SK-N-SH treated with all-trans-retinoic acid at 6 μM for 48 hours (cell line): Measurements from ENCODE around the gene OTOG.

Source experiments
- ATAC-seq: fragments of 200-7000 bp; cut with Tn5 transposase; 3 replicates; pipeline ENCODE4 v1.9.1; 2020; ENCODE audit warnings: mild to moderate bottlenecking, moderate library complexity
- ARNTL ChIP-seq: fragments of 450-650 bp; formaldehyde crosslinking; IDR thresholded peaks from 2 replicates; pipeline ENCODE4 v1.5.0; 2020; ENCODE audit warnings: low read depth, mild to moderate bottlenecking, moderate library complexity, borderline replicate concordance
- CSDC2 ChIP-seq: fragments of 250-450 bp; sonication (Bioruptor Pico); IDR thresholded peaks from 2 replicates; pipeline ENCODE4 v1.5.0; 2020; ENCODE audit warnings: mild to moderate bottlenecking, moderate library complexity
- GLIS3 ChIP-seq: fragments of 250-450 bp; sonication (Bioruptor Pico); IDR thresholded peaks from 2 replicates; pipeline ENCODE4 v1.5.0; 2020; ENCODE audit warnings: mild to moderate bottlenecking, moderate library complexity
- ISL1 ChIP-seq: fragments of 250-450 bp; sonication (Bioruptor Pico); IDR thresholded peaks from 2 replicates; pipeline ENCODE4 v2.1.2; 2022; ENCODE audit warnings: mild to moderate bottlenecking, moderate library complexity
- PPARA ChIP-seq: fragments of 250-450 bp; sonication (Bioruptor Pico); IDR thresholded peaks from 2 replicates; pipeline ENCODE4 v1.5.0; 2020; ENCODE audit warnings: mild to moderate bottlenecking, borderline replicate concordance
- RARB ChIP-seq: fragments of 250-450 bp; sonication (Bioruptor Pico); IDR thresholded peaks from 2 replicates; pipeline ENCODE4 v1.8.0; 2021; ENCODE audit warnings: mild to moderate bottlenecking, moderate library complexity
- SNAI2 ChIP-seq: fragments of 250-450 bp; sonication (Bioruptor Pico); IDR thresholded peaks from 2 replicates; pipeline ENCODE4 v1.5.0; 2020; ENCODE audit warnings: mild to moderate bottlenecking, moderate library complexity
- TCF4 ChIP-seq: fragments of 250-450 bp; sonication (Bioruptor Pico); IDR thresholded peaks from 2 replicates; pipeline ENCODE4 v1.8.0; 2021; ENCODE audit warnings: mild to moderate bottlenecking, moderate library complexity, borderline replicate concordance
- TOX ChIP-seq: fragments of 250-450 bp; sonication (Bioruptor Pico); IDR thresholded peaks from 2 replicates; pipeline ENCODE4 v1.8.0; 2021; ENCODE audit warnings: mild to moderate bottlenecking, moderate library complexity, borderline replicate concordance
- ZC3H10 ChIP-seq: fragments of 250-450 bp; sonication (Bioruptor Pico); IDR thresholded peaks from 2 replicates; pipeline ENCODE4 v1.5.1; 2021; ENCODE audit warnings: mild to moderate bottlenecking, moderate library complexity
- ZFP3 ChIP-seq: fragments of 250-450 bp; sonication (Bioruptor Pico); IDR thresholded peaks from 2 replicates; pipeline ENCODE4 v1.5.0; 2020; ENCODE audit warnings: mild to moderate bottlenecking, moderate library complexity
- ZFP30 ChIP-seq: fragments of 450-650 bp; formaldehyde crosslinking; IDR thresholded peaks from 2 replicates; pipeline ENCODE4 v1.5.0; 2022; ENCODE audit warnings: mild to moderate bottlenecking, moderate library complexity
- ZNF565 ChIP-seq: fragments of 450-650 bp; formaldehyde crosslinking; conservative IDR thresholded peaks from 2 replicates; pipeline ENCODE4 v1.5.0; 2020; ENCODE audit warnings: low read depth, mild to moderate bottlenecking, moderate library complexity
- ZNF70 ChIP-seq: fragments of 450-650 bp; formaldehyde crosslinking; IDR thresholded peaks from 2 replicates; pipeline ENCODE4 v1.5.0; 2020; ENCODE audit warnings: mild to moderate bottlenecking, moderate library complexity
- ZNF8 ChIP-seq: fragments of 450-650 bp; formaldehyde crosslinking; IDR thresholded peaks from 2 replicates; pipeline ENCODE4 v1.5.0; 2020; ENCODE audit warnings: mild to moderate bottlenecking, moderate library complexity
- TF ChIP-seq, protein P1 (sequence below): fragments of 250-450 bp; sonication (Bioruptor Pico); IDR thresholded peaks from 2 replicates; pipeline ENCODE4 v1.5.1; 2020; ENCODE audit warnings: low read depth, mild to moderate bottlenecking, moderate library complexity
- TF ChIP-seq, protein P2 (sequence below): fragments of 250-450 bp; sonication (Bioruptor Pico); IDR thresholded peaks from 2 replicates; pipeline ENCODE4 v1.5.1; 2021; ENCODE audit warnings: mild to moderate bottlenecking, moderate library complexity
- TF ChIP-seq, protein P3 (sequence below): fragments of 250-450 bp; sonication (Bioruptor Pico); IDR thresholded peaks from 2 replicates; pipeline ENCODE4 v1.5.0; 2020; ENCODE audit warnings: mild to moderate bottlenecking, moderate library complexity
- TF ChIP-seq, protein P4 (sequence below): fragments of 250-450 bp; sonication (Bioruptor Pico); IDR thresholded peaks from 2 replicates; pipeline ENCODE4 v1.8.0; 2021; ENCODE audit warnings: low read depth, mild to moderate bottlenecking, moderate library complexity, borderline replicate concordance
- TF ChIP-seq, protein P5 (sequence below): fragments of 250-450 bp; sonication (Bioruptor Pico); IDR thresholded peaks from 2 replicates; pipeline ENCODE4 v1.8.0; 2020; ENCODE audit warnings: mild to moderate bottlenecking, moderate library complexity, borderline replicate concordance

The OTOG gene

DNA sequence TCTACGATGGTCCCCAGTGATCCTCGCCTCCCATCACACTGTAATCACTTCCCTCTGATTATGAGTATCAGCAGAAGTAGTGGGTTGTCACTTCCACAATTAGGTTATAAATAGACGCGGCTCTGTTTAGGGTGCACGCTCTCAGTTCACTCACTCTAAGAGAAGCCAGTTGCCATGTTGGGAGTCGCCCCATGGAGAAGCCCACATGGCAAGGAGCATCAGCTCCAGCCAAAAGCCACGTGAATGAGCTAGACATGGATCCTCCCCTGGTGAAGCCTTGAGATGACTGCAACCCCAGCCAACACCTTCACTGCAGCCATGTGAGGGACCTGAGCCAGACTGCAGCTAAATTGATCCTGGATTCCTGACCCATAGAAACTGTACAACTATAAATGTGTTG, 145.9 kb downstream of the OTOG start:
- ATAC-seq = no peak
- TF ChIP-seq ISL1 (CRISPR knock-in tag) = no peak
- TF ChIP-seq, protein P1, sequence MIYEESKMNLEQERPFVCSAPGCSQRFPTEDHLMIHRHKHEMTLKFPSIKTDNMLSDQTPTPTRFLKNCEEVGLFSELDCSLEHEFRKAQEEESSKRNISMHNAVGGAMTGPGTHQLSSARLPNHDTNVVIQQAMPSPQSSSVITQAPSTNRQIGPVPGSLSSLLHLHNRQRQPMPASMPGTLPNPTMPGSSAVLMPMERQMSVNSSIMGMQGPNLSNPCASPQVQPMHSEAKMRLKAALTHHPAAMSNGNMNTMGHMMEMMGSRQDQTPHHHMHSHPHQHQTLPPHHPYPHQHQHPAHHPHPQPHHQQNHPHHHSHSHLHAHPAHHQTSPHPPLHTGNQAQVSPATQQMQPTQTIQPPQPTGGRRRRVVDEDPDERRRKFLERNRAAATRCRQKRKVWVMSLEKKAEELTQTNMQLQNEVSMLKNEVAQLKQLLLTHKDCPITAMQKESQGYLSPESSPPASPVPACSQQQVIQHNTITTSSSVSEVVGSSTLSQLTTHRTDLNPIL = no peak
- TF ChIP-seq ZNF70 (CRISPR knock-in tag) = no peak
- no peak for TF ChIP-seq ZFP30 (CRISPR knock-in tag)
- no peak for TF ChIP-seq CSDC2 (CRISPR knock-in tag)
- TF ChIP-seq ZC3H10 (CRISPR knock-in tag) = no peak
- no peak for TF ChIP-seq TCF4 (CRISPR knock-in tag)
- TF ChIP-seq, protein P2, sequence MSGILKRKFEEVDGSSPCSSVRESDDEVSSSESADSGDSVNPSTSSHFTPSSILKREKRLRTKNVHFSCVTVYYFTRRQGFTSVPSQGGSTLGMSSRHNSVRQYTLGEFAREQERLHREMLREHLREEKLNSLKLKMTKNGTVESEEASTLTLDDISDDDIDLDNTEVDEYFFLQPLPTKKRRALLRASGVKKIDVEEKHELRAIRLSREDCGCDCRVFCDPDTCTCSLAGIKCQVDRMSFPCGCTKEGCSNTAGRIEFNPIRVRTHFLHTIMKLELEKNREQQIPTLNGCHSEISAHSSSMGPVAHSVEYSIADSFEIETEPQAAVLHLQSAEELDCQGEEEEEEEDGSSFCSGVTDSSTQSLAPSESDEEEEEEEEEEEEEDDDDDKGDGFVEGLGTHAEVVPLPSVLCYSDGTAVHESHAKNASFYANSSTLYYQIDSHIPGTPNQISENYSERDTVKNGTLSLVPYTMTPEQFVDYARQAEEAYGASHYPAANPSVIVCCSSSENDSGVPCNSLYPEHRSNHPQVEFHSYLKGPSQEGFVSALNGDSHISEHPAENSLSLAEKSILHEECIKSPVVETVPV (CRISPR knock-in tag) = no peak
- TF ChIP-seq, protein P3, sequence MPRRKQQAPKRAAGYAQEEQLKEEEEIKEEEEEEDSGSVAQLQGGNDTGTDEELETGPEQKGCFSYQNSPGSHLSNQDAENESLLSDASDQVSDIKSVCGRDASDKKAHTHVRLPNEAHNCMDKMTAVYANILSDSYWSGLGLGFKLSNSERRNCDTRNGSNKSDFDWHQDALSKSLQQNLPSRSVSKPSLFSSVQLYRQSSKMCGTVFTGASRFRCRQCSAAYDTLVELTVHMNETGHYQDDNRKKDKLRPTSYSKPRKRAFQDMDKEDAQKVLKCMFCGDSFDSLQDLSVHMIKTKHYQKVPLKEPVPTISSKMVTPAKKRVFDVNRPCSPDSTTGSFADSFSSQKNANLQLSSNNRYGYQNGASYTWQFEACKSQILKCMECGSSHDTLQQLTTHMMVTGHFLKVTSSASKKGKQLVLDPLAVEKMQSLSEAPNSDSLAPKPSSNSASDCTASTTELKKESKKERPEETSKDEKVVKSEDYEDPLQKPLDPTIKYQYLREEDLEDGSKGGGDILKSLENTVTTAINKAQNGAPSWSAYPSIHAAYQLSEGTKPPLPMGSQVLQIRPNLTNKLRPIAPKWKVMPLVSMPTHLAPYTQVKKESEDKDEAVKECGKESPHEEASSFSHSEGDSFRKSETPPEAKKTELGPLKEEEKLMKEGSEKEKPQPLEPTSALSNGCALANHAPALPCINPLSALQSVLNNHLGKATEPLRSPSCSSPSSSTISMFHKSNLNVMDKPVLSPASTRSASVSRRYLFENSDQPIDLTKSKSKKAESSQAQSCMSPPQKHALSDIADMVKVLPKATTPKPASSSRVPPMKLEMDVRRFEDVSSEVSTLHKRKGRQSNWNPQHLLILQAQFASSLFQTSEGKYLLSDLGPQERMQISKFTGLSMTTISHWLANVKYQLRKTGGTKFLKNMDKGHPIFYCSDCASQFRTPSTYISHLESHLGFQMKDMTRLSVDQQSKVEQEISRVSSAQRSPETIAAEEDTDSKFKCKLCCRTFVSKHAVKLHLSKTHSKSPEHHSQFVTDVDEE (CRISPR knock-in tag) = no peak
- TF ChIP-seq, protein P4, sequence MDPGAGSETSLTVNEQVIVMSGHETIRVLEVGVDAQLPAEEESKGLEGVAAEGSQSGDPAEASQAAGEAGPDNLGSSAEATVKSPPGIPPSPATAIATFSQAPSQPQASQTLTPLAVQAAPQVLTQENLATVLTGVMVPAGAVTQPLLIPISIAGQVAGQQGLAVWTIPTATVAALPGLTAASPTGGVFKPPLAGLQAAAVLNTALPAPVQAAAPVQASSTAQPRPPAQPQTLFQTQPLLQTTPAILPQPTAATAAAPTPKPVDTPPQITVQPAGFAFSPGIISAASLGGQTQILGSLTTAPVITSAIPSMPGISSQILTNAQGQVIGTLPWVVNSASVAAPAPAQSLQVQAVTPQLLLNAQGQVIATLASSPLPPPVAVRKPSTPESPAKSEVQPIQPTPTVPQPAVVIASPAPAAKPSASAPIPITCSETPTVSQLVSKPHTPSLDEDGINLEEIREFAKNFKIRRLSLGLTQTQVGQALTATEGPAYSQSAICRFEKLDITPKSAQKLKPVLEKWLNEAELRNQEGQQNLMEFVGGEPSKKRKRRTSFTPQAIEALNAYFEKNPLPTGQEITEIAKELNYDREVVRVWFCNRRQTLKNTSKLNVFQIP (CRISPR knock-in tag) = no peak
- TF ChIP-seq, protein P5, sequence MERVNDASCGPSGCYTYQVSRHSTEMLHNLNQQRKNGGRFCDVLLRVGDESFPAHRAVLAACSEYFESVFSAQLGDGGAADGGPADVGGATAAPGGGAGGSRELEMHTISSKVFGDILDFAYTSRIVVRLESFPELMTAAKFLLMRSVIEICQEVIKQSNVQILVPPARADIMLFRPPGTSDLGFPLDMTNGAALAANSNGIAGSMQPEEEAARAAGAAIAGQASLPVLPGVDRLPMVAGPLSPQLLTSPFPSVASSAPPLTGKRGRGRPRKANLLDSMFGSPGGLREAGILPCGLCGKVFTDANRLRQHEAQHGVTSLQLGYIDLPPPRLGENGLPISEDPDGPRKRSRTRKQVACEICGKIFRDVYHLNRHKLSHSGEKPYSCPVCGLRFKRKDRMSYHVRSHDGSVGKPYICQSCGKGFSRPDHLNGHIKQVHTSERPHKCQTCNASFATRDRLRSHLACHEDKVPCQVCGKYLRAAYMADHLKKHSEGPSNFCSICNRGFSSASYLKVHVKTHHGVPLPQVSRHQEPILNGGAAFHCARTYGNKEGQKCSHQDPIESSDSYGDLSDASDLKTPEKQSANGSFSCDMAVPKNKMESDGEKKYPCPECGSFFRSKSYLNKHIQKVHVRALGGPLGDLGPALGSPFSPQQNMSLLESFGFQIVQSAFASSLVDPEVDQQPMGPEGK = no peak
- TF ChIP-seq GLIS3 = no peak
- TF ChIP-seq ZNF565 = no peak
- TF ChIP-seq TOX = no peak
- TF ChIP-seq ZFP3 (CRISPR knock-in tag) = no peak
- TF ChIP-seq, all 23 proteins: peak for 0

DNA sequence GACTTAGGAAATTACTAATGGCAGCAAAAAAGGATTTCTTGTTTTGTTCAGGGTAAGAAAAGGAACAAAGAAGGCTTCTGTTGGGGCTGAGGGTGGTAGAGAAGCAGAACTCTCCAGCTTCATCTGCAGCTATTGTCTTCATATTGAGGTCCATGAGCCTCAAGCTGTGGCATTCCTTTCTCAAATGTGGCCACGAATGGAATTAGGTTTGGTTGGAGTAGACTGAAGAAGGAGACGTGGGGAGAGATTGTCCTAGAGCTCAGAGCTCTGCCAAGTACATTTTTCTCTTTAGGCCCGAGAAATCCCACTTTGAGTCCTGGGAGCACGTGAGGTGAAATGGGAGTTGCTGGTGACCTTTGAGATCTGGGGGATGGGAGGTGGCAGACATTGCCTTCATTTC, 146.5 kb downstream of the OTOG start:
- no peak for TF ChIP-seq TOX
- no peak for TF ChIP-seq ZNF8 (CRISPR knock-in tag)
- no peak for TF ChIP-seq CSDC2 (CRISPR knock-in tag)
- TF ChIP-seq RARB = no peak
- no peak for TF ChIP-seq GLIS3
- TF ChIP-seq ZNF565 = no peak
- TF ChIP-seq TCF4 (CRISPR knock-in tag) = no peak
- no peak for TF ChIP-seq ARNTL
- TF ChIP-seq ZFP3 (CRISPR knock-in tag) = no peak
- no peak for TF ChIP-seq ZNF70 (CRISPR knock-in tag)
- no peak for TF ChIP-seq PPARA (CRISPR knock-in tag)

DNA sequence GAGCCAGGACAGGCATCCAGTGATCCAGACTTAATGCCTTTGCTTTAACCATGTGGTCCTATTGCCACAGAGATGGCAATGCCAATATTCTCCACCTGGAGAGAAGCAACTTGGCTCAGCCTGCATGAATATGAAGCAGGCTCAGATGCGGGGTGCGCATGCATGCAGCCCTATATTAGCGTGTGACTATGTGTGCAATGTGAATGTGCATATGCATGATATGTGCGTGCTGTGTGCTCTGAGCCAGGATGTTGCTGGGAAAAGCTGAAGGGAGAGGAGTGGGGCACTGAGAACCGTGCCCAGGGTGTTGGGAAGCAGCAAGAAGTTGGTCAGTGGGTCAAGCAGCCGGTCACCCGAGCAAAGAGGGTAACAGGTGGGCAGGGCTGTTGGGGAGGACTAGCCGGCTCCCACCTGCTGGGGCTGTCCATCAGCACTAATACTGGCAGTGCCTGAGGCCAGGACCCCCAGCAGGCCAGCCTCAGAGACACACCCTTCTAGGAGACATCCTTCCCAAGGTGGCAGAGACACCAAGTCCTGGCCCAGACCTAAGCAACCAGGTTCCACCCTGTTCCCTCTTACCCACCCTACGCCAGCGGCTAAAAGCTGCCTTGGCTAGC, 147.5 kb downstream of the OTOG start:
- no peak for ATAC-seq
- TF ChIP-seq SNAI2 (no peak), CSDC2 (CRISPR knock-in tag) (no peak), ZFP30 (CRISPR knock-in tag) (no peak), ARNTL (no peak), ZFP3 (CRISPR knock-in tag) (no peak), PPARA (CRISPR knock-in tag) (no peak), GLIS3 (no peak)
- TF ChIP-seq, protein P5 = no peak
- TF ChIP-seq, protein P3 (CRISPR knock-in tag) = no peak
- TF ChIP-seq, protein P1 = no peak

More for the DNA sequence above, 146.5 kb downstream of the OTOG start:
- no peak for ATAC-seq
